ENCODE measurements around the gene BST2. TPM values are rescaled to one million over a fixed set of nuclear protein-coding genes. Genes with fewer than 3 reads are reported as not detected.

BST2 gene
- polyA plus RNA-seq, 1 donor (not counting 4 experiments of a cell fraction or from before 2014, with no cell fraction given): 4.4 TPM

DNA sequence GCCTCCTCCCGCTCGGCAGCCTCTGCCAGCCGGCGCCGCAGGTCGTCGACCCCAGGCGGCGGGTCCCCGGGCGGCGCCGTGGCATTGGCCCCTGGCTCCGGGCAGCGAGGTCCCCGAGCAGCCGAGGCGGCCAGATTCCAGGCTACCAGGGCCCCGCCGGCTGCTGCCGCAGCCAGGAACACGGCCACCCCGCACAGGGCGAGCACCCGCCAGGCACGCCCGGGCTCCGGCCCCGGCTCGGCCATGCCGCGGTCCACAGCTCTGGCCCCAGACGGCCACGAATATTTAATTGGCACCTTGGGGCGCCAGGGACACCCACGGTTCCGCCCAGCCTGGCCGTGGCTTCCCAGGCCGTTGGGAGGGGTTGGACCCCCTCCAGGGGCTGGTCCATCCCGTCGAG lies 11.5 kb downstream of the BST2 start, which contains the start of gene CCDC194:
Gene CCDC194 (minus strand): TSS at position 283 of the 400 bp plus-strand sequence. CDS start 38 bp downstream, at position 245.
- Histone ChIP-seq H3K36me3 (ENCODE audit: control insufficient read depth in 2 of 2, extremely low read depth in 1 of 2, insufficient read depth in 2 of 2, low read length in 2 of 2) (no peaks in the 10 kb centered on the region), H3K4me1 (ENCODE audit: control insufficient read depth, extremely low read depth, insufficient read depth, low read length) (peaks cover 9% of the 10 kb centered on the region), H3K79me2 (ENCODE audit: control insufficient read depth, insufficient read depth, low read length) (no peaks in the 10 kb centered on the region), H4K20me1 (ENCODE audit: control insufficient read depth, extremely low read depth, insufficient read depth, low read length) (no peaks in the 10 kb centered on the region), H3K9ac (ENCODE audit: control insufficient read depth, extremely low read depth, insufficient read depth, low read length) (no peak within 1 kb of the TSS), H3K27me3 (ENCODE audit: control insufficient read depth, extremely low read depth, insufficient read depth, low read length) (peaks cover 10% of the 10 kb centered on the region), H3K9me3 (ENCODE audit: control insufficient read depth, low read depth, low read length) (no peaks in the 10 kb centered on the region), H3K27ac (ENCODE audit: control insufficient read depth, insufficient read depth, low read length) (no peak within 1 kb of the TSS), H3K9me1 (ENCODE audit: control insufficient read depth, extremely low read depth, insufficient read depth, low read length) (no peaks in the 10 kb centered on the region), H3K4me2 (ENCODE audit: control insufficient read depth, extremely low read depth, insufficient read depth, low read depth, low read length) (no peak within 1 kb of the TSS), H3K4me3 (ENCODE audit: control insufficient read depth in 2 of 3, extremely low read depth in 1 of 3, insufficient read depth in 2 of 3, low read depth in 1 of 3, low read length in 3 of 3) (no peak within 1 kb of the TSS), H2AFZ (ENCODE audit: control insufficient read depth, low read length) (no peak within 1 kb of the TSS)
- dilution Hi-C loops (cut with MboI; ENCODE audit: extremely low pct_ligation_motif_present, low sequenced_read_pairs): no loop called here
- no peak for TF ChIP-seq EZH2 (IDR thresholded peaks at IDR 0.05; ENCODE audit: low read length)
- no peak for TF ChIP-seq CTCF (optimal IDR thresholded peaks at IDR 0.05 in 1 of 3, IDR thresholded peaks at IDR 0.05 in 1 of 3, conservative IDR thresholded peaks at IDR 0.05 in 1 of 3; ENCODE audit: extremely low read depth in 1 of 3, insufficient read depth in 2 of 3, low read length in 3 of 3)
- DNase-seq (ENCODE audit: low read depth, low spot score) (no peak), FAIRE-seq (no peak)

DNA sequence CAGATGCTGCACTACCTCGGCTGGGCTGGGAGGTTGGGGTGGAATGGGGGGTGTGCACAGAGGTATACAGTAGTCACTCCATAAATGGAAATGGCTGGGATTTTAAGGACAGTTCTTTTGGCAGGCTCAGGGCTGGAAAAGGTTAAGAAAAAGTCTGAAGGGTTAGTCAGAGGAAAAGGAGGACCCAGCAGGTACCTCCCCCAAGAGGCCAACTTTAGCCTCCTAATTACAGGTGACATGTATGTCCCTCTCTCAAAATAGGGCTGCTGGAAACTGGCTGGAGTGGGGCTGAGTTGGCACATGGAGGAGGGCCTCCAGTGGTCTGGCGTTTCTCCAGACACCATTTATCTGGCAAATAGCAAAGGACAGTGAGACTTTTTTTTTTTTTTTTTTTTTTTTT lies 12.4 kb downstream of the BST2 start:
- Histone ChIP-seq H2AFZ (ENCODE audit: control insufficient read depth, low read length) (no peak overlapping the region), H3K36me3 (ENCODE audit: control insufficient read depth in 2 of 2, extremely low read depth in 1 of 2, insufficient read depth in 2 of 2, low read length in 2 of 2) (no peaks in the 10 kb centered on the region), H3K4me3 (ENCODE audit: control insufficient read depth in 2 of 3, extremely low read depth in 1 of 3, insufficient read depth in 2 of 3, low read depth in 1 of 3, low read length in 3 of 3) (no peak overlapping the region), H3K27ac (ENCODE audit: control insufficient read depth, insufficient read depth, low read length) (no peak overlapping the region), H3K9me1 (ENCODE audit: control insufficient read depth, extremely low read depth, insufficient read depth, low read length) (no peaks in the 10 kb centered on the region), H3K9me3 (ENCODE audit: control insufficient read depth, low read depth, low read length) (no peaks in the 10 kb centered on the region), H3K27me3 (ENCODE audit: control insufficient read depth, extremely low read depth, insufficient read depth, low read length) (peaks cover 10% of the 10 kb centered on the region), H3K4me2 (ENCODE audit: control insufficient read depth, extremely low read depth, insufficient read depth, low read depth, low read length) (no peak overlapping the region), H4K20me1 (ENCODE audit: control insufficient read depth, extremely low read depth, insufficient read depth, low read length) (no peaks in the 10 kb centered on the region), H3K79me2 (ENCODE audit: control insufficient read depth, insufficient read depth, low read length) (no peaks in the 10 kb centered on the region), H3K9ac (ENCODE audit: control insufficient read depth, extremely low read depth, insufficient read depth, low read length) (no peak overlapping the region), H3K4me1 (ENCODE audit: control insufficient read depth, extremely low read depth, insufficient read depth, low read length) (peaks cover 9% of the 10 kb centered on the region)
- DNase-seq (ENCODE audit: low read depth, low spot score) (no peak), FAIRE-seq (no peak)
- dilution Hi-C loops (cut with MboI; ENCODE audit: extremely low pct_ligation_motif_present, low sequenced_read_pairs): no loop called here
- no peak for TF ChIP-seq CTCF (optimal IDR thresholded peaks at IDR 0.05 in 1 of 3, IDR thresholded peaks at IDR 0.05 in 1 of 3, conservative IDR thresholded peaks at IDR 0.05 in 1 of 3; ENCODE audit: extremely low read depth in 1 of 3, insufficient read depth in 2 of 3, low read length in 3 of 3)
- TF ChIP-seq EZH2 (IDR thresholded peaks at IDR 0.05; ENCODE audit: low read length): no peak
